Panc1 (cell line): ENCODE data around the gene LCOR. TPM values are rescaled to one million over a fixed set of nuclear protein-coding genes. Genes with fewer than 3 reads are reported as not detected.
"Not testable (repeated sequence)": the region's sequence is repeated elsewhere in the genome, so short reads cannot be mapped to it uniquely, and the experiment has no call there.

Source experiments
- ATAC-seq: fragments of 200-7000 bp; cut with Tn5 transposase; 2 replicates; pipeline ENCODE4 v1.9.1; 2020; ENCODE audit warnings: mild to moderate bottlenecking, moderate library complexity
- BruUV-seq: library from RNA; stranded (reverse); fragments of 400-500 nt; replicated peaks from 2 replicates; lab custom pipeline; 2021; lab: Mats Ljungman, UMichigan
- CTCF ChIA-PET: fragments of 300-600 bp; sonication (Branson Sonifier 250); formaldehyde crosslinking; loops from one replicate; lab custom pipeline; 2022; ENCODE audit warnings: antibody characterized with exemption; lab: Charles Lee
- POLR2A ChIA-PET: fragments of 300-600 bp; sonication (Branson Sonifier 250); formaldehyde crosslinking; loops from one replicate; lab custom pipeline; 2022; ENCODE audit warnings: antibody characterized with exemption; lab: Charles Lee
- DNase-seq: peaks from one replicate; pipeline ENCODE4 v3.0.0-alpha.2; 2010; ENCODE audit warnings: low read depth, low spot score
- H3K27ac ChIP-seq: 2 replicates; pipeline ENCODE4 v1.5.1; 2011; ENCODE audit warnings: mild to moderate bottlenecking, low read length, inconsistent platforms
- H3K27me3 ChIP-seq: fragments of 200-500 bp; sonication (Bioruptor generic); 2 replicates; pipeline ENCODE4 v1.6.0; 2014; ENCODE audit warnings: low read length, inconsistent platforms; ENCODE audit not compliant: control insufficient read depth, insufficient read depth
- H3K36me3 ChIP-seq: fragments of 200-500 bp; sonication (Bioruptor generic); 2 replicates; pipeline ENCODE4 v1.5.1; 2014; ENCODE audit warnings: inconsistent platforms, mild to moderate bottlenecking, low read length, moderate library complexity; ENCODE audit not compliant: control insufficient read depth, insufficient read depth
- H3K4me1 ChIP-seq: 2 replicates; pipeline ENCODE4 v1.5.1; 2011; ENCODE audit warnings: inconsistent platforms, mild to moderate bottlenecking, low read length, moderate library complexity; ENCODE audit not compliant: control insufficient read depth, insufficient read depth
- H3K4me3 ChIP-seq, 2 experiments: 2 replicates each; pipeline ENCODE4 v1.5.1; 2011 to 2012; ENCODE audit warnings: low read depth in 2 of 2, low read length in 2 of 2, mild to moderate bottlenecking in 2 of 2, inconsistent platforms in 1 of 2, moderate library complexity in 1 of 2
- H3K9me3 ChIP-seq: fragments of 200-500 bp; sonication (Bioruptor generic); 2 replicates; pipeline ENCODE4 v1.5.1; 2014; ENCODE audit warnings: low read depth, mild to moderate bottlenecking, inconsistent platforms, low read length, moderate library complexity; ENCODE audit not compliant: control insufficient read depth, insufficient read depth
- CTCF ChIP-seq: fragments of 450-650 bp; IDR thresholded peaks from 2 replicates; pipeline ENCODE4 v1.5.1; 2017; ENCODE audit warnings: mild to moderate bottlenecking
- POLR2AphosphoS5 ChIP-seq: IDR thresholded peaks from 2 replicates; pipeline ENCODE4 v1.6.1; 2012; ENCODE audit warnings: mild to moderate bottlenecking, low read depth, low read length, moderate library complexity
- SIN3A ChIP-seq: IDR thresholded peaks from 2 replicates; pipeline ENCODE4 v1.6.1; 2012; ENCODE audit warnings: low read depth, mild to moderate bottlenecking, low read length, moderate library complexity, borderline replicate concordance; ENCODE audit not compliant: insufficient read depth
- TCF7L2 ChIP-seq: IDR thresholded peaks from 2 replicates; pipeline ENCODE4 v1.6.1; 2011; ENCODE audit warnings: mild to moderate bottlenecking, low read depth, low read length, inconsistent platforms
- in situ Hi-C: cut with HindIII; loops from 2 replicates; pipeline ENCODE4 v1.10.0; 2016; ENCODE audit warnings: low sequenced_read_pairs, low pct_unique_long_range_greater_than_20kb
- intact Hi-C: fragments of 100-400 bp; cut with micrococcal nuclease; formaldehyde crosslinking; loops from one replicate; pipeline ENCODE4 v1.10.0; 2022; ENCODE audit not compliant: unreplicated experiment
- total RNA-seq: library from RNA; stranded (reverse); gene quantifications from one replicate; pipeline ENCODE4 v1.2.1, GENCODE V29; 2021; ENCODE audit not compliant: unreplicated experiment
- TF ChIP-seq, protein P1 (sequence below), 2 experiments: IDR thresholded peaks; 2 replicates each; pipeline ENCODE4 v1.6.1; 2011 to 2012; ENCODE audit warnings: low read depth in 2 of 2, control low read depth in 1 of 2, low read length in 1 of 2, mild to moderate bottlenecking in 1 of 2, moderate library complexity in 1 of 2; ENCODE audit not compliant: insufficient read depth in 1 of 2

LCOR gene
- total RNA-seq, 1 experiment from 2014 or later: 58.0 TPM

- Histone ChIP-seq H3K4me1 (0 out of 2 replicates have a peak, but pooled peaks cover 4% of the 10 kb centered on the region), H3K4me3 (no peak overlapping the region), H3K27me3 (no peaks in the 10 kb centered on the region; the same call in 1 of the 2 replicates), H3K27ac (no peak overlapping the region), H3K9me3 (no peaks in the 10 kb centered on the region), H3K36me3 (no peaks in the 10 kb centered on the region)
- intact Hi-C loops (no loop called here), in situ Hi-C loops (no loop called here)
- DNase-seq (no peak), ATAC-seq (no peak)
- no TSS peak for BruUV-seq
- TF ChIP-seq POLR2AphosphoS5 (no peak), TCF7L2 (no peak), CTCF (no peak), SIN3A (no peak)
- TF ChIP-seq, protein P1, sequence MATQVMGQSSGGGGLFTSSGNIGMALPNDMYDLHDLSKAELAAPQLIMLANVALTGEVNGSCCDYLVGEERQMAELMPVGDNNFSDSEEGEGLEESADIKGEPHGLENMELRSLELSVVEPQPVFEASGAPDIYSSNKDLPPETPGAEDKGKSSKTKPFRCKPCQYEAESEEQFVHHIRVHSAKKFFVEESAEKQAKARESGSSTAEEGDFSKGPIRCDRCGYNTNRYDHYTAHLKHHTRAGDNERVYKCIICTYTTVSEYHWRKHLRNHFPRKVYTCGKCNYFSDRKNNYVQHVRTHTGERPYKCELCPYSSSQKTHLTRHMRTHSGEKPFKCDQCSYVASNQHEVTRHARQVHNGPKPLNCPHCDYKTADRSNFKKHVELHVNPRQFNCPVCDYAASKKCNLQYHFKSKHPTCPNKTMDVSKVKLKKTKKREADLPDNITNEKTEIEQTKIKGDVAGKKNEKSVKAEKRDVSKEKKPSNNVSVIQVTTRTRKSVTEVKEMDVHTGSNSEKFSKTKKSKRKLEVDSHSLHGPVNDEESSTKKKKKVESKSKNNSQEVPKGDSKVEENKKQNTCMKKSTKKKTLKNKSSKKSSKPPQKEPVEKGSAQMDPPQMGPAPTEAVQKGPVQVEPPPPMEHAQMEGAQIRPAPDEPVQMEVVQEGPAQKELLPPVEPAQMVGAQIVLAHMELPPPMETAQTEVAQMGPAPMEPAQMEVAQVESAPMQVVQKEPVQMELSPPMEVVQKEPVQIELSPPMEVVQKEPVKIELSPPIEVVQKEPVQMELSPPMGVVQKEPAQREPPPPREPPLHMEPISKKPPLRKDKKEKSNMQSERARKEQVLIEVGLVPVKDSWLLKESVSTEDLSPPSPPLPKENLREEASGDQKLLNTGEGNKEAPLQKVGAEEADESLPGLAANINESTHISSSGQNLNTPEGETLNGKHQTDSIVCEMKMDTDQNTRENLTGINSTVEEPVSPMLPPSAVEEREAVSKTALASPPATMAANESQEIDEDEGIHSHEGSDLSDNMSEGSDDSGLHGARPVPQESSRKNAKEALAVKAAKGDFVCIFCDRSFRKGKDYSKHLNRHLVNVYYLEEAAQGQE (IDR thresholded peaks at IDR 0.05; ENCODE audit: insufficient read depth in 1 of 2, low read depth in 2 of 2, low read length in 1 of 2): no peak
- ChIA-PET POLR2A (interaction anchor here (0.6 to 0.7 kb wide), 2 partner anchors 10 to 75 kb away, joined by 6 to 12 read pairs; no protein-coding TSS in a partner anchor), CTCF (interaction anchor here (0.5 to 0.6 kb wide), 2 partner anchors 13 to 29 kb away, joined by 3 read pairs; no protein-coding TSS in a partner anchor)
Observed at GRCh38 chr10:97032624-97033023, 200.5 kb downstream of the LCOR start.

DNA sequence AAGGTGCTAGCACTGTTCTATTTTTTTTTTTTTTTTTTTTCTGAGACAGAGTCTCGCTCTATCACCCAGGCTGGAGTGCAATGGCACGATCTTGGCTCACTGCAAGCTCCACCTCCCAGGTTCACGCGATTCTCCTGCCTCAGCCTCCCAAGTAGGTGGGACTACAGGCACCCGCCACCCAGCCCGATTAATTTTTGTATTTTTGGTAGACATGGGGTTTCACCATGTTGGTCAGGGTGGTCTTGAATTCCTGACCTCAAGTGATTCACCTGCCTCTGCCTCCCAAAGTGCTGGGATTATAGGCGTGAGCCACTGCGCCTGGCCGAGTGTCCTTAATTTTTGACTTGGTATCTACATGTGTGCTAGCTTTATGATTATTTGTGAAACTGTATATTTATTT is 201.7 kb downstream of the LCOR start:
- ATAC-seq, H3K27ac ChIP-seq, DNase-seq, H3K4me3 ChIP-seq, H3K9me3 ChIP-seq, POLR2A ChIA-PET, BruUV-seq, H3K27me3 ChIP-seq, H3K4me1 ChIP-seq, H3K36me3 ChIP-seq, in situ Hi-C loops, intact Hi-C loops: not testable (repeated sequence)
- CTCF ChIA-PET: interaction anchor here (0.7 kb wide), 1 partner anchor 354 kb away, joined by 3 read pairs; no protein-coding TSS in a partner anchor

GRCh38 chr10:97034301-97034700 is 202.2 kb downstream of the LCOR start:
- POLR2A ChIA-PET: no interaction called here
- DNase-seq (no peak), ATAC-seq (no peak)
- intact Hi-C loops: no loop called here
- Histone ChIP-seq H3K4me1 (0 out of 2 replicates have a peak, but pooled peaks cover 6% of the 10 kb centered on the region), H3K4me3 (no peak overlapping the region), H3K27ac (no peak overlapping the region), H3K27me3 (no peaks in the 10 kb centered on the region; the same call in 1 of the 2 replicates), H3K9me3 (no peaks in the 10 kb centered on the region), H3K36me3 (no peaks in the 10 kb centered on the region)
- no peak for TF ChIP-seq POLR2AphosphoS5
- no peak for TF ChIP-seq TCF7L2
- no peak for TF ChIP-seq SIN3A
- CTCF ChIA-PET: no interaction called here
- in situ Hi-C loops: no loop called here
- no TSS peak for BruUV-seq
